Stimulated activated CD4-positive, alpha-beta T cell treated with anti-CD3 and anti-CD28 coated beads, TNF-alpha, amount 100 ng/mL, for 48 hours (primary cell): ENCODE results near the gene GIMAP1.

ENCODE experiments used
- DNase-seq, 3 donors: peaks; one replicate each; pipeline ENCODE4 v3.0.0-alpha.2; 2020; ENCODE audit warnings: low read depth in 3 of 3

Gene GIMAP1

GRCh38 chr7:150748376-150748775, 32.0 kb downstream of the GIMAP1 start:
- DNase-seq, result no peak

- no peak for DNase-seq
These were observed 35.3 kb downstream of the GIMAP1 start for GRCh38 chr7:150751702-150752101.

- no peak for DNase-seq
These were observed 36.8 kb downstream of the GIMAP1 start for GRCh38 chr7:150753239-150753638.

- no peak for DNase-seq
These were observed 37.6 kb downstream of the GIMAP1 start for GRCh38 chr7:150753826-150754603.

DNA sequence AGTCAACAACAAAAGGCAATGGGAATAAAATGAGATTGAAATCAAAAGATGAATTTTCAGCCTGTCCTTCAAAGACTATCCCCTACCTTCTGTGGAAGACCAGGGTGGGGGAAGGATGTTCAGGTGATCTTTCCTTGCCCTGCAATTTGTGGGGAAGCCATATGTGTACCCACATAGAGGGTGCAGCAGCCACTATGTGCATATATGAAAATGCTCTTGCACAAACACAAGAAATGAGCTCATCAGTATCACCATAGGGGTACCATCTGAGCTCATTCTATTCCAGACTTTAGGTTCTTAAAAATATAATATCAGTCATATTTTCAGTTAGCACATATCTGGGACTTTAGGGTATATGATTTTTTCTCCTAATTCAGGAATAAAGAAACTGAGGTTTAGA, 38.5 kb downstream of the GIMAP1 start:
- no peak for DNase-seq

DNA sequence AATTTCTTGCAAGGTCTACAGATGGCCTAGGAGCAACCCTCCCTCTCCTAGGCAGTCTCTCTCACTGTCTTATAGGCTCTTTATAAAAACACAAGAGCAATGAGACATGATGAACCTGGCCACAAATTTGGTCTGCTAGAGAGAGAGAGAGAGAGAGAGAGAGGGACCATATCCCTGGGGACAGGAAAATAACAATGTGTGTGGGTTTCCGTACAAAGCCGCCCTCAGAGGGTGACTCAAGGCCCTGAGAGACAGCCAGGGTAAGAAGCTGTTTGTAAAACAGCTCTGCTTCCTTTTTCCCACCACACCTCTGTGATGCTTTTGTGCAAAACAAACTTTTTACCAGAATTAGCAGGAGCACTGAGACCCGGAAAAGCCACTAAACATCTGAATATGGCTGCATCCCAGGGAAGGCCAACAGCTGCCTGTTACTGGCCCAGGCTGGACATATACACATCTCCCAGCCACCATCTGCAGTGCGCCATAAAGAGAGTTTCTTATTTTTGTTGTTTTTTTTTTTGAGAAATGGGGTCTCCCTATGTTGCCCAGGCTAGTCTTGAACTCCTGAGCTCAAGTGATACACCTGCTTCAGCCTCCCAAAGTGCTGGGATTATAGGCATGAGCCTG, 39.2 kb downstream of the GIMAP1 start:
- peak in 1 of 3 donors; percentile 67 for DNase-seq

DNA sequence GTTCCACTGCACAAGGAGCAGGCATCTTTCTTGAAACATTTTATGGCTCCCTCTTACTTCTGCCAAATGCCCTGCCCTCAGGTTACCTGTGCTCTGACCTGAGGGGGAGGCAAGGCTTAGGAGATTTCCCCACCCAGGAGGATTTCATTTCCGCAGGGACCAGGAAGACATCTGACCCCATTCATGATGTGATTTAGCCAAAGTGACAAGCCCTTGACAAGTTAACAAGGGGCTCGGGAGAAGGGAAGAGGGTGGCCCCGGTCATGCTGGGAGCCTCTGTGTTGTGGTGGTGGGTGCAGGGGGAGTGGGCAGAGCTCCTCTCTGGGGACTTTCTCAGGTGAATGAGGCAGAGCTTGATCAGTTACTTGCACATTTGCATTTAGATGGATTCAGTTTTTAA, 39.8 kb downstream of the GIMAP1 start:
- no peak for DNase-seq

- no peak for DNase-seq
These were observed 40.4 kb downstream of the GIMAP1 start for GRCh38 chr7:150756858-150757257.

DNA sequence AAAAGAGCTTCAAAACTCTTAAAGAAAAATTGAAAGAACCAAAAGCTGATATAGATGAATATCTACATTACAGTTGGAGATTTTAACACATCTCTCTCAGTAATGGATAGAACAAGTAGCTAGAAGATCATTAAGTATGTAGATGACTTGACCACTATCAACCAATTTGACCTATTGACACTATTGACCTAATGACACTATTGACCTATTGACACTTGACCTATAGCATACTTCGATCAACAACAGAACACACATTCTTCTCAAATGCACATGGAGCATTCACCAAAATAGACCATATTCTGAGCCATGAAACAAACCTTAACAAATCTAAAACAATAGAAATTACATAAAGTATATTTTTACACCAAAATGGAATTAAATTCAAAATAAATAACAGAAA, 43.1 kb downstream of the GIMAP1 start:
- DNase-seq, result no peak

DNA sequence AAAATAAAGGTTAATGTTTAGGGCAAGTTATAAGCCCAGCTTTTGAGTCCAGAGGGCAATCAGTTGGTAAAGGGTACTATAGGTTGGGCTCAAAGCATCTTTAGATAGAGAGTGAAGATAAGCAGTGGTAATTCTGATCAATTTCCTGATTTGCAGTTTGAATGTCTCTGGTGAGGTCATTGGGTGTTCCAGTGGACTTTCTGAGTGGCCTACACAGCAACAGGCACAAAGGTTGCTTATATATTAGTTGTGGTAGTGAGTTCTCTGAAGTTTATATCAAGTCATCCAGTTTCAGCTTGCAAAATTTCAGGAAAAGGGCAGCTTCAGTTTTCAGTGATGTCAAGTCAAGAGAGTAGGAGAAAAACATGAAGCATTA, 49.9 kb downstream of the GIMAP1 start:
- no peak for DNase-seq

DNA sequence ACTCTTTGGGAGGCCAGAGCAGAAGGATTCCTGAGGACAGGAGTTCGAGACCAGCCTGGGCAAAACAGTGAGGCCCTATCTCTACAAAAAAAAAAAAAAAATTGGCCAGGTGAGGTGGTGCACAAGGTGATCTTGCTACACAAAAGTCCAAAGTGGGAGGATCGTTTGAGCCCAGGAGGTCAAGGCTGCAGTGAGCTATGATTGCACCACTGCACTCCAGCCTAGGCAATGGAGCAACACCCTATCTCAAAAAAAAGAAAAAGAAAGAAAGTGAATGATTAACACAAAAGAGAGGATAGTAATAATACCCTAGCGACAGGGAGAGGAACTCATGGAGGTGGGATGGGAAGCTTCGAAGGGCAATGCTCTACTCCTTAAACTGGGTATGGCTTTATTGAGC, 53.4 kb downstream of the GIMAP1 start:
- DNase-seq, result no peak
